HCT116 (cell line): ENCODE results near the gene PPP1R3G. TPM values are rescaled to one million over a fixed set of nuclear protein-coding genes. Genes with fewer than 3 reads are reported as not detected.

Experiments used
- ATAC-seq: fragments of 200-7000 bp; cut with Tn5 transposase; 2 replicates; pipeline ENCODE4 v1.9.1; 2020; ENCODE audit warnings: mild to moderate bottlenecking, moderate library complexity
- BruUV-seq: library from RNA; stranded (reverse); fragments of 400-500 nt; replicated peaks from 2 replicates; lab custom pipeline; 2021; lab: Mats Ljungman, UMichigan
- CTCF ChIA-PET: fragments of 300-600 bp; sonication (Branson Sonifier 250); formaldehyde crosslinking; loops from one replicate; lab custom pipeline; 2021; ENCODE audit warnings: antibody characterized with exemption; lab: Charles Lee
- POLR2A ChIA-PET: fragments of 300-600, 350-600 bp; sonication (Branson Sonifier 250); formaldehyde crosslinking; loops from one replicate; lab custom pipeline; 2021; ENCODE audit warnings: antibody characterized with exemption; lab: Charles Lee
- RAD21 ChIA-PET, 2 experiments: fragments of 300-600 bp; sonication (Branson Sonifier 250); formaldehyde crosslinking; loops; one replicate each; lab custom pipeline; 2023; ENCODE audit warnings: low total read pairs in 2 of 2; ENCODE audit not compliant: uncharacterized antibody in 2 of 2, unreplicated experiment in 2 of 2, low non-redundant PET in 1 of 2; lab: Charles Lee
- DNase-seq: peaks from one replicate; pipeline ENCODE4 v3.0.0-alpha.2; 2010; ENCODE audit warnings: low read depth, low spot score
- H2AFZ ChIP-seq: fragments of 200-600 bp; shearing (Covaris generic), sonication (generic); 2 replicates; pipeline ENCODE4 v1.6.1; 2017; ENCODE audit warnings: low read depth, mixed run types, mixed read lengths, antibody characterized with exemption, low read length; ENCODE audit not compliant: poor library complexity, severe bottlenecking
- H3K27ac ChIP-seq: 2 replicates; pipeline ENCODE4 v1.5.1; 2012; ENCODE audit warnings: low read depth, low read length
- H3K27me3 ChIP-seq: fragments of 200-600 bp; sonication (generic); 2 replicates; pipeline ENCODE4 v1.6.1; 2016; ENCODE audit warnings: mixed run types, low read length, mixed read lengths; ENCODE audit not compliant: insufficient read depth
- H3K36me3 ChIP-seq, 2 experiments: fragments of 200-500 bp in 1 of 2; fragments of 200-600 bp in 1 of 2; sonication (Bioruptor generic) in 1 of 2; sonication (generic) in 1 of 2; 2 replicates each; pipeline versions ENCODE4 v1.5.1 to v1.6.1; 2014 to 2016; ENCODE audit warnings: low read length in 2 of 2, inconsistent platforms in 1 of 2, mixed read lengths in 1 of 2, mixed run types in 1 of 2; ENCODE audit not compliant: insufficient read depth in 2 of 2, control insufficient read depth in 1 of 2
- H3K4me1 ChIP-seq, 2 experiments: fragments of 200-600 bp in 1 of 2; sonication (generic) in 1 of 2; 2 replicates each; pipeline versions ENCODE4 v1.5.1 to v1.6.1; 2012 to 2017; ENCODE audit warnings: low read length in 2 of 2, inconsistent platforms in 1 of 2, mild to moderate bottlenecking in 1 of 2, mixed read lengths in 1 of 2, mixed run types in 1 of 2, moderate library complexity in 1 of 2; ENCODE audit not compliant: insufficient read depth in 2 of 2, control insufficient read depth in 1 of 2
- H3K4me2 ChIP-seq: fragments of 200-600 bp; sonication (generic); 2 replicates; pipeline ENCODE4 v1.6.1; 2017; ENCODE audit warnings: mixed run types, low read length, mixed read lengths
- H3K4me3 ChIP-seq, 2 experiments: fragments of 200-600 bp in 1 of 2; sonication (generic) in 1 of 2; replicated peaks in 1 of 2; 2 replicates each; pipeline ENCODE4 v1.5.1; 2011 to 2016; ENCODE audit warnings: low read length in 2 of 2, control low read depth in 1 of 2, low read depth in 1 of 2, mild to moderate bottlenecking in 1 of 2, mixed read lengths in 1 of 2, mixed run types in 1 of 2
- H3K79me2 ChIP-seq: fragments of 200-600 bp; sonication (generic); 2 replicates; pipeline ENCODE4 v1.6.1; 2017; ENCODE audit warnings: mild to moderate bottlenecking, mixed run types, low read length, moderate library complexity, mixed read lengths; ENCODE audit not compliant: insufficient read depth
- H3K9ac ChIP-seq: fragments of 200-600 bp; sonication (generic); 2 replicates; pipeline ENCODE4 v1.6.1; 2016; ENCODE audit warnings: low read length, mixed read lengths
- H3K9me2 ChIP-seq: fragments of 200-600 bp; sonication (generic), shearing (Covaris generic); 2 replicates; pipeline ENCODE4 v1.6.1; 2017; ENCODE audit warnings: mixed run types, mild to moderate bottlenecking, moderate library complexity; ENCODE audit not compliant: insufficient read depth
- H3K9me3 ChIP-seq, 2 experiments: fragments of 200-500 bp in 1 of 2; fragments of 200-600 bp in 1 of 2; sonication (Bioruptor generic) in 1 of 2; sonication (generic) in 1 of 2; 2 replicates each; pipeline ENCODE4 v1.6.1; 2014 to 2017; ENCODE audit warnings: low read length in 2 of 2, mixed read lengths in 2 of 2, inconsistent platforms in 1 of 2, low read depth in 1 of 2, mild to moderate bottlenecking in 1 of 2, mixed run types in 1 of 2, moderate library complexity in 1 of 2; ENCODE audit not compliant: control insufficient read depth in 1 of 2, insufficient read depth in 1 of 2
- H4K20me1 ChIP-seq: fragments of 200-600 bp; sonication (generic), shearing (Covaris generic); 2 replicates; pipeline ENCODE4 v1.6.1; 2017; ENCODE audit warnings: mixed run types, mild to moderate bottlenecking, moderate library complexity; ENCODE audit not compliant: insufficient read depth
- JUND ChIP-seq: IDR thresholded peaks from 2 replicates; pipeline ENCODE4 v1.6.1; 2012
- YY1 ChIP-seq: IDR thresholded peaks from 2 replicates; pipeline ENCODE4 v1.6.1; 2011; ENCODE audit warnings: low read length, low read depth, moderate library complexity, mild to moderate bottlenecking; ENCODE audit not compliant: insufficient replicate concordance; ENCODE audit errors: extremely low read depth
- intact Hi-C: fragments of 100-400 bp; cut with micrococcal nuclease; formaldehyde crosslinking; loops from 2 replicates; pipeline ENCODE4 v1.10.0; 2022
- total RNA-seq: library from RNA; stranded (reverse); gene quantifications from one replicate; pipeline ENCODE4 v1.2.1, GENCODE V29; 2021; ENCODE audit not compliant: unreplicated experiment
- TF ChIP-seq, protein P1 (sequence below): IDR thresholded peaks from 2 replicates; pipeline ENCODE4 v1.6.1; 2011; ENCODE audit warnings: mild to moderate bottlenecking, low read length, moderate library complexity; ENCODE audit not compliant: insufficient replicate concordance; ENCODE audit errors: extremely low read depth
- TF ChIP-seq, protein P2 (sequence below), 3 experiments: fragments of 200-600 bp in 1 of 3; sonication (generic) in 1 of 3; IDR thresholded peaks in 2 of 3; conservative IDR thresholded peaks in 1 of 3; 2 replicates each; pipeline ENCODE4 v1.5.1; 2012 to 2017; ENCODE audit warnings: low read depth in 2 of 3, low read length in 2 of 3, antibody characterized with exemption in 1 of 3, borderline replicate concordance in 1 of 3, control low read depth in 1 of 3, mild to moderate bottlenecking in 1 of 3, mixed read lengths in 1 of 3, mixed run types in 1 of 3, moderate library complexity in 1 of 3; ENCODE audit not compliant: insufficient read depth in 1 of 3

Gene PPP1R3G
- total RNA-seq, 1 experiment from 2014 or later = 0.27 TPM

DNA sequence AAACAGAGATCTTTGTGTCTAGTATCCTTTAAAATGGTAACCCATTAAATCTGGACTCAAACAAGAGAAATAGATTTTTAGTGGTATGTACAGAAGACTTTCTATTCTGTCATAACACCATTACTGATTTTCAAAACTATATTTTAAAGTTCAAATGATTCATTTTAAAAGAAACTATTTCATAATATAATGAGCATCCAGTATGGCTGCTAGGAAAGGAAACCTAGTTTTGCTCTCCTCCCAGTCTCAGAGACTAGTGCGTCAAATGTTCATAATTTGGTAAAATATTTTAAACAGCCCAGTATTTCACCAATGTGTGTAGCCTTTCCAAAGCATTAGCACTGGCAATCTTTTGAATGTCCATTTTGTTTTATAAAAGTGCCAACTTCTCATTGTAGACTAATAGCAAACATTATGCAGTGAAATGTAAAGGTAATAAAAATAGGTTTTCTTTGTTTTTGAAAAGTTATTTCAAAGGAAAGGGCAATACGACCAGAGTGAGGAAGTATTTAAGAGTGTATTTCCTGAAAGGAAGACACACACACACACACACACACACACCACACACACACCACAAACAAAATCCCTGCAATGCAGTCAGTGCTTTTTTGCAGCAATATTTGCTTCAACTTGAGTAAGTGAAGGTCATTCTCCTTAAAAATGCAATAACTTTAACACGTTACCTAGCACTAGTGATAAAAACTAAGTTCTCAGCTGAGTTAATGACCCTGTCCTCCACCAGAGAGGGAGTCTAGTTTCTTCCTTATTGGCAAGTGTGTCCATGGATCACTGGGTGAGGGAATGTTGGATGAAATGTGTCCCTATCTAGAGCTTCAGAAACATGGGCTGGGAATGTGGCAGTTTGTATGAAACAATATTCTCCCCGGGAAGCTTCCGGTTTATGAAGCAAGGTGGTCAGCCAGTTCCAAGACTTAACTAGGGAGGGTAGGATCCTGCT lies 4.6 kb downstream of the PPP1R3G start:
- Histone ChIP-seq H3K4me1 (peaks cover 0 to under 1% of the 10 kb centered on the region in 2 experiments; a peak in 1 of 4 replicates), H3K79me2 (no peaks in the 10 kb centered on the region), H3K36me3 (no peaks in the 10 kb centered on the region), H2AFZ (no peak overlapping the region), H3K9me3 (no peaks in the 10 kb centered on the region), H3K27me3 (no peaks in the 10 kb centered on the region), H3K27ac (no peak overlapping the region), H4K20me1 (no peaks in the 10 kb centered on the region), H3K9ac (no peak overlapping the region), H3K4me2 (no peak overlapping the region), H3K9me2 (no peaks in the 10 kb centered on the region), H3K4me3 (no peak overlapping the region)
- ATAC-seq = no peak
- intact Hi-C loops = no loop called here
- CTCF ChIA-PET = no interaction called here
- DNase-seq = no peak
- POLR2A ChIA-PET = no interaction called here
- RAD21 ChIA-PET = no interaction called here
- TF ChIP-seq, protein P1, sequence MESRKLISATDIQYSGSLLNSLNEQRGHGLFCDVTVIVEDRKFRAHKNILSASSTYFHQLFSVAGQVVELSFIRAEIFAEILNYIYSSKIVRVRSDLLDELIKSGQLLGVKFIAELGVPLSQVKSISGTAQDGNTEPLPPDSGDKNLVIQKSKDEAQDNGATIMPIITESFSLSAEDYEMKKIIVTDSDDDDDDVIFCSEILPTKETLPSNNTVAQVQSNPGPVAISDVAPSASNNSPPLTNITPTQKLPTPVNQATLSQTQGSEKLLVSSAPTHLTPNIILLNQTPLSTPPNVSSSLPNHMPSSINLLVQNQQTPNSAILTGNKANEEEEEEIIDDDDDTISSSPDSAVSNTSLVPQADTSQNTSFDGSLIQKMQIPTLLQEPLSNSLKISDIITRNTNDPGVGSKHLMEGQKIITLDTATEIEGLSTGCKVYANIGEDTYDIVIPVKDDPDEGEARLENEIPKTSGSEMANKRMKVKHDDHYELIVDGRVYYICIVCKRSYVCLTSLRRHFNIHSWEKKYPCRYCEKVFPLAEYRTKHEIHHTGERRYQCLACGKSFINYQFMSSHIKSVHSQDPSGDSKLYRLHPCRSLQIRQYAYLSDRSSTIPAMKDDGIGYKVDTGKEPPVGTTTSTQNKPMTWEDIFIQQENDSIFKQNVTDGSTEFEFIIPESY = no peak
- TF ChIP-seq JUND (no peak), YY1 (no peak)
- TF ChIP-seq, protein P2, sequence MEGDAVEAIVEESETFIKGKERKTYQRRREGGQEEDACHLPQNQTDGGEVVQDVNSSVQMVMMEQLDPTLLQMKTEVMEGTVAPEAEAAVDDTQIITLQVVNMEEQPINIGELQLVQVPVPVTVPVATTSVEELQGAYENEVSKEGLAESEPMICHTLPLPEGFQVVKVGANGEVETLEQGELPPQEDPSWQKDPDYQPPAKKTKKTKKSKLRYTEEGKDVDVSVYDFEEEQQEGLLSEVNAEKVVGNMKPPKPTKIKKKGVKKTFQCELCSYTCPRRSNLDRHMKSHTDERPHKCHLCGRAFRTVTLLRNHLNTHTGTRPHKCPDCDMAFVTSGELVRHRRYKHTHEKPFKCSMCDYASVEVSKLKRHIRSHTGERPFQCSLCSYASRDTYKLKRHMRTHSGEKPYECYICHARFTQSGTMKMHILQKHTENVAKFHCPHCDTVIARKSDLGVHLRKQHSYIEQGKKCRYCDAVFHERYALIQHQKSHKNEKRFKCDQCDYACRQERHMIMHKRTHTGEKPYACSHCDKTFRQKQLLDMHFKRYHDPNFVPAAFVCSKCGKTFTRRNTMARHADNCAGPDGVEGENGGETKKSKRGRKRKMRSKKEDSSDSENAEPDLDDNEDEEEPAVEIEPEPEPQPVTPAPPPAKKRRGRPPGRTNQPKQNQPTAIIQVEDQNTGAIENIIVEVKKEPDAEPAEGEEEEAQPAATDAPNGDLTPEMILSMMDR (IDR thresholded peaks at IDR 0.05 in 2 of 3, conservative IDR thresholded peaks at IDR 0.05 in 1 of 3; ENCODE audit: borderline replicate concordance in 1 of 3, insufficient read depth in 1 of 3, low read depth in 2 of 3, low read length in 2 of 3) = no peak
- BruUV-seq = no TSS peak
